ENCODE data around the gene SNRNP35.
"Not testable (repeated sequence)": the region's sequence is repeated elsewhere in the genome, so short reads cannot be mapped to it uniquely, and the experiment has no call there.

SNRNP35 gene, protein sequence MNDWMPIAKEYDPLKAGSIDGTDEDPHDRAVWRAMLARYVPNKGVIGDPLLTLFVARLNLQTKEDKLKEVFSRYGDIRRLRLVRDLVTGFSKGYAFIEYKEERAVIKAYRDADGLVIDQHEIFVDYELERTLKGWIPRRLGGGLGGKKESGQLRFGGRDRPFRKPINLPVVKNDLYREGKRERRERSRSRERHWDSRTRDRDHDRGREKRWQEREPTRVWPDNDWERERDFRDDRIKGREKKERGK

DNA sequence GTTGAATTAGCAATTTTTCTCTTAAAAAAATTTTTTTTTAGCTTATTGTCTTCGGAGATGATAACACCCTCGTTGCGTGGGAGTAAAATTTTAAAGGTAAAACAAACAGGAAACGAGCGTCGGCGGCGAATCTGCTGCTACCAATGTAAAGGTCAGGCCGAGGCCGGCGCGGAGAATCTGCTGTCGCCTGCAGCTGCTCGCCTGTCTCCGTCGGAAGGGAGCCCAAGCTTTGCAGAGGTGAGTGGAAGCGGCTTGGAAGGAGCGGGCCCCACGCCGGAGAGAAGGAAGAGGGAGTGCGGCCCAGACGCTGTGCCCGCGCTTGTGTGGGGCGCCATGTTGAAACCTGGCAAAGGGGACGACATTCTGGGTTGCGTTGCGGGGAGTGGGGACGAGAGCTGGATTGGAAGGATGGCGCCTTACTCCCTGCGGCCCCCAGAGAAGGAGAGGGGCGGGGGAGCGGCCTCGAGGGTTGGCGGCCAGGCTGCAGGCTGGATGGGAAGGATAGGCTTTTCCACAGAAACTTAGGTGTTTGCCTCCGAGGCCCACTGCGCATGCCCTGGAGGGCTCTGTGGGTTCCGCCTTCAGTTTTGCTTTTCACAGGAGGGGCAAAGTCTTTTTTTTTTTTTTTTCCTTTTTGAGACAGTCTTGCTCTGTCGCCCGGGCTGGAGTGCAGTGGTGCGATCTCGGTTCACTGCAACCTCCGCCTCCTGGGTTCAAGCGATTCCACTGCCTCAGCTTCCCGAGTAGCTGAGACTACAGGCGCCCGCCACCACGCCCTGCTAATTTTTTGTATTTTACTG is at the start of gene SNRNP35:
TSS of gene SNRNP35 (plus strand) at position 160 of the 800 bp plus-strand sequence. CDS start 7,402 bp downstream, outside the sequence.
- DNase-seq (ENCODE audit: low spot score): peak; percentile 87

DNA sequence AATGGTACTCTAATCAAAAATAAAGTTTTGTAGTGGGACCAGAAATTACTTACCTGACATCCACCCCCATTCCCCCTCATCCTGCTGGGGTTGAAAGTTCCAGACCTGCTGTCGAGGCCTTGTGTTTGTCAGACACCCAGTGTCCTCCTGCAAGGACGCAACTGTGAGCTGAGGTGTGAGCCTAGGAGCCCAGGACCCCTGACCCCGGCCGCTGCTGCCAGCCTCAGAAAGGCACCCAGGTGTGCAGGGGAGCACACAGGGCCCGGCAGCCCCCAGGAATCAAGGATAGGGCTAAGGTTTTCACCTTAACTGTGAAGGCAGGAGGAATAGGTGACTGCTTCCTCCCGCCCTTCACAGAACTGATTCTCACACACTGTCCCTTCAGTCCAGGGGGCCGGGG is 49.3 kb upstream of the SNRNP35 start:
- DNase-seq (ENCODE audit: low spot score): not testable (repeated sequence)

GRCh38 chr12:123409284-123410040 is 48.5 kb upstream of the SNRNP35 start:
- not testable (repeated sequence) for DNase-seq (ENCODE audit: low spot score)

- DNase-seq (ENCODE audit: low spot score): peak; percentile 36
Measured at GRCh38 chr12:123410041-123410412, 47.9 kb upstream of the SNRNP35 start.

DNA sequence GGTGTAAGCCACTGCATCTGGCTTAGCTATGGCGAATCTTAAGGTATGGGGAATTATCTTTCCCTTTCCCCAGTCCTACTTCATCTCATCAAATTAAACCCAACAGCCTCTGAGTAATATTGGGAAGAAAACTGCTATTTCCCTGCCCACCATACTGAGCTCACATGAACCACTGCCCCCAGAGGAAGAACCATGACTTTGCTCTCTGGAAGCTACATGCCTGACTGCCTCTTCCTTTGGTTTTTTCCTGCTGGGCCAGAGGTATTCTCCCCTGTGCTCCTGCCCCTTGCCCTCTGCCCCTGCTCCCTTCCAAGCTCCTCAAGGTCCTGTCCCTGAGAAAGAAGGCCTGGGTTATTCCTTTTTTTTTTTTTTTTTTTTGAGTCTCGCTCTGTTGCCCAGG is 36.6 kb upstream of the SNRNP35 start:
- DNase-seq (ENCODE audit: low spot score): peak; percentile 35

- DNase-seq (ENCODE audit: low spot score): peak; percentile 29
Measured at GRCh38 chr12:123427036-123427769, 30.7 kb upstream of the SNRNP35 start.

DNA sequence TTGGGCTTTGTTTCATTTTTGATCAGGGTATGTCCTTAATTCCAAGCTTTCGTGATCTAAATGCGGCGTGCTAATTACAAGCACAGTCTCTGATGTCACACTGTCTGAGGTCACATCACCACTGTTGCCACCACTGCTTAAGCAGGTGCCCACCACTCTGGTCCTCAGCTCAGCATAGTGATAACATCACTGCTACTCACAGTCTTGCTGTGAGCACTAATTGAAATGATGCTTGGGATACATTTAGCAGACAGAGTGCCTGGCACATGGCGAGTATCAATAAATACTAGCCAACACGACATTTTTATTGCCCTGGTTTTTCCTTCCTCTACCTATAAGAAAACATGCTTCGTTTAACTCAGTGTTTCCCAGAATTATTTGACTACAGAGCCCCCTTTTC is 29.3 kb upstream of the SNRNP35 start:
- no peak for DNase-seq (ENCODE audit: low spot score)

DNA sequence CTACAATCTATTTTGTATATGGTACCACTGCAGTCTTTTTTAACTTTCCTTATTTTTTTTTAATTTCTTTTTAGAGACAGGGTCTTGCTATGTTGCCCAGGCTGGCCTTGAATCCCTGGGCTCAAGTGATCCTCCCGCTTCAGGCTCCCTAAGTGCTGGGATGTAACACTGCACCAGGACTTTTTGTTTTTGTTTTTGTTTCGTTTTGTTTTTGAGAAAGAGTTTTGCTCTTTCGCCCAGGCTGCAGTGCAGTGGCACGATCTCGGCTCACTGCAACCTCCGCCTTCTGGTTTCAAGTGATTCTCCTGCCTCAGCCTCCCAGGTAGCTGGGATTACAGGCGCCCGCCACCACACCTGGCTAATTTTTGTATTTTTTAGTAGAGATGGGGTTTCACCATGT is 28.8 kb upstream of the SNRNP35 start:
- DNase-seq (ENCODE audit: low spot score): not testable (repeated sequence)

DNA sequence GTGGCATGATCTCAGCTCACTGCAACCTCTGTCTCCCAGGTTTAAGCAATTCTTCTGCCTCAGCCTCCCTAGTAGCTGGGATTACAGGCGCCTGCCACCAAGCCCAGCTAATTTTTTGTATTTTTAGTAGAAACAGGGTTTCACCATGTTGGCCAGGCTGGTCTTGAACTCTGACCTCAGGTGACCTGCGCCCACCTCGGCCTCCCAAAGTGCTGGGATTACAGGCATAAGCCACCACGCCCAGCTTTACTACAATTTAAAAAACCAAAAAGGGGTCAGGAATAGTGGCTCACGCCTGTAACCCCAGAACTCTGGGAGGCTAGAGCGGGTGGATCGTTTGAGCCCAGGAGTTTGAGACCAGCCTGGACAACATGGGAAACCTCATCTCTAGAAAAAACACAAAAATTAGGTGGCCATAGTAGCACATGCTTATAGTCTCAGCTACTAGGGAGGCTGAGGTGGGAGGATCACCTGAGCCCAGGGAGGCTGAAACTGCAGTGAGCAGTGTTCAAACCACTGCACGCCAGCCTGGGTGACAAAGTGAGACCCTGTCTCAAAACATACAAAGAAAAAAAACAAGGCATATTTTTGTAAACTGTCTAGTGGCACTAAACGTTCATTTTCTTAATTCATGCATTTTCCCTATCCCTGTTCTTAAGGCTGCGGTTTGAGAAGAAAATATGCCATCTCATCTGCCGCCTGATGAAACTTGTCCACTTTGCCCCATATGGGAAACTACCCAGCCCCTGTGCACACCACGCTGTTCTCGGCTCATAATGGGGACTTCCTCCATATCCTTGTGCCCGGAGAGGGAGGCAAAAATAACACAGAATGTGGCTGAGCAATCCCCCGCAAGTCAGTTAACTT is 25.8 kb upstream of the SNRNP35 start:
- DNase-seq (ENCODE audit: low spot score): peak; percentile 37

DNA sequence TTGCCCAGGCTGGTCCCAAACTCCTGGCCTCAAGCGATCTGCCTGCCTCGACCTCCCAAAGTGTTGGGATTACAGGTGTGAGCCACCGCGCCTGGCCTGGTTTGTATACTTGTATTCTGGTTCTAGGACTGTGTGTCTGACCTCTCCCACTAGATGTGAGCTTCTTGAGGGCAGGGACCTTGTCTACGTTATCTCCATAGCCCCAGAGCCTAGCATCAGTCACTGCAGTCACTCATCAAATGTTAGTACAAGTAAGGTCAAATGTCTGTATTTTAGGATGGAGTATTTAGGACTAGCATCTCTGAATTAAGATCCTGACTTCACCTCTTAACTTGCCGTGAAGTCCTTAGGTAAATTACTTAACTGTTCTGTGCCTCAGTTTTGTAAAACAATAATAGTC is 24.3 kb upstream of the SNRNP35 start:
- no peak for DNase-seq (ENCODE audit: low spot score)

- no peak for DNase-seq (ENCODE audit: low spot score)
Measured at GRCh38 chr12:123435636-123436016, 22.3 kb upstream of the SNRNP35 start.

DNA sequence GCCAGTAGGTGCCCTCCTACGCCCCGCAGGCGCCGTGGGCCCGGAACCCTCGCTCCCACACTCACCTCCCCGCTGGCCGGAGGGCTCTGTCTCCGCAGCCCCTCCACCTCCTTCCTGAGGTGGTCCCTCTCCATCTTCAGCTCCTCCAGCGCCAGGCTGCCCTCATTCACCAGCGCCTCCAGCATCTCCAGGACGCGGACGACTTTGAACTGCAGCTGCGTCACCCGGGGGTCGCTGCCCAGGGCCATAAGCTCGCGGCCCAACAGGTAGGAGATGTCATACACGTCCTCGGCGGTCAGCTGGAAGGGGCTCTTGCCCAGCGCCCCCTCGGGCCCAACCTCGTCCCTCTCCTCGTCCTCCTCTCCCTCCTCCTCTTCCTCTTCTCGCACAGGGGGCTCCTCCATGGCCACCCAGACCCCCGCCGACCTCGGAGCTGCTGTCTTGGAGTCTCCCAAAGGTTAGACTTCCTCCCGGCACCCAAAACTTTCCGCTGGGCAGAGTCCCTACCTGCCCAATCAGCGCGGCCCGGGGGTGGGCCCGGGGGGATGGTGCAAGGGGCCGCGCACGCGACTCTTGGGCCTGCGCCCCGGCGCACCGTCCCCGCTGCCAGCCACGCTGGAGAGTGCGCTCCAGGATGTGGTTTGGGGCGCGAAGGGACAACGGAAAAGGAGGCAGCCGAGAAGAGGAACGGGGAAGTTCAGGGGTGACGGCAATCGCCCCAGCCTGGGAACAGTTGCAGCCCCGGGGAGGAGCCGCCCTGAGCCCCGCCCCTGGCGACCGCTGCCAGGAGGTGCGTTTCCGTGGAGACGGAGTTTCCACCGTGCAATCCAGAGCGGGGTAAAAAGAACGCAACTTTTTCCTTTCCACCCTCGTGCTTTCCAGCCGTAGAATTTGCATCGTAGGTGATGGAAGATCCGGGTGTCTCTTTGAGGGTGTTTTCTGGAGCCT is 21.6 kb upstream of the SNRNP35 start, which contains the start of gene RILPL2:
TSS of gene RILPL2 (minus strand) at position 668 of the 948 bp plus-strand sequence. CDS start at position 404, 264 bp downstream.
- DNase-seq (ENCODE audit: low spot score): peak; percentile 87

DNA sequence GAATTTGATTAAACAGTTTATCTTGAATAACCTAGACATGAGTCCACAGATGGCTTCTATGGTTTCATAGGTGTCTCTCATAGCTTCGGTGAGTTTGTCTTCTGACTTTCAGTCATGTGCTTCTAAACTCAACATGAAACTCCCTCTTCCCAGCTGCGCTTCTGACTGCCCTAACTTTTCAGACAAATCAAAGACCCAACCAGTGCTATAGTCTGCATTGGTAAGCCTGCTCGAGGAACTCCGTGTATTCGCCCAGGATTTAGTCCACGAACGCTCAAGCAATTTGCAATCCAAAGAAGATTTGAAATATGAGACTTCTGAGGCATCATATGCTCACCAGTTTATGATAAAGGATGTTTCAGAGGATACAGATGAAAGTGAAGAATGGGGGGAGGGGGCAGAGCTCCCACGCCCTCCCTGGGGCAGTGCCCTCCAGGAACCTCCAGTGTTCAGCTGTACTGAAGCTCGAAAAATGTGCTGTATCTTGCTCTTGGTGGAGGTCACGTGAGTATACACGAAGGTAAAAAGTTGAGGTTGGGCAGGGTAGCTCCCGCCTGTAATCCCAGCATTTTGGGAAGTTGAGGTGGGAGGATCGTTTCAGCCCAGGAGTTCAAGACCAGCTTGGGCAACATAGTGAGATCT is 16.3 kb upstream of the SNRNP35 start:
- DNase-seq (ENCODE audit: low spot score): no peak

DNA sequence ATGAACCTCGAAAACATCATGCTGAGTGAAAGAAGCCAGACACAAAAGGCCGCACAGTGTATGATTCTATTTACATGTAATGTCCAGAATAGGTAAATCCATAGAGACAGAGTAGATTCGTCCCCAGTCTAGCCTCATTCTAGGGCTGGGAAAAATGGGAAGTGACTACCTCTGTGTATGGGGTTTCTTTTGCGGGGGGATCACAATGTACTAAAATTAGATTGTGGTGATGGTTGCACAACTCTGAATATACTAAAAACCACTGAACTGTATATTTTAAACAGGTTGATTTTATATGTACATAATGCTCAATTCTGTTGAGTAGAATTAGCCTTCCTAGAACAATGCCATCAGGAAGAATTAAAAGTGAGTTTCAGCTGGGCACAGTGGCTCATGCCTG is 15.2 kb upstream of the SNRNP35 start:
- DNase-seq (ENCODE audit: low spot score): no peak

GRCh38 chr12:123444092-123445026 is 13.6 kb upstream of the SNRNP35 start:
- no peak for DNase-seq (ENCODE audit: low spot score)

- no peak for DNase-seq (ENCODE audit: low spot score)
Measured at GRCh38 chr12:123445388-123446332, 12.3 kb upstream of the SNRNP35 start.

DNA sequence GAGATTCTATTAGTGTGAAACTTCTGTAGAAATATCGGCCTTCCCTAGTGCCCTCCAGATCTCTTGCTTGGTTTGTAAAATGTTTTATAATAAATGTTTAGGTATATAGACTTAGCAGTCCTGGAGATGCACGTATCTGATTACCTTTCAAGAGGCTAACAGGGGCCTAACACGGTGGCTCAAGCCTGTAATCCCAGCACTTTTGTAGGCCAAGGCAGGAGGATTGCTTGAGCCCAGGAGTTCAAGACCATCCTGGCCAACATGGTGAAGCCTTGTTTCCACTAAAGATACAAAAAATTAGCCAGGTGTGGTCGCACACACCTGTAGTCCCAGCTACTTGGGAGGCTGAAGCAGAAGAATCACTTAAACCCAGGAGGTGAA is 11.6 kb upstream of the SNRNP35 start:
- no peak for DNase-seq (ENCODE audit: low spot score)
